Measurements from ENCODE around the gene POU2AF1. TPM values are rescaled to one million over a fixed set of nuclear protein-coding genes. Genes with fewer than 3 reads are reported as not detected.

Gene POU2AF1
- polyA plus RNA-seq, 4 donors, result 0.59 to 1.5 (median 0.92) TPM

- no peak for DNase-seq (ENCODE audit: low read depth in 4 of 4, low spot score in 2 of 4)
Observed at GRCh38 chr11:111362887-111363411, 16.1 kb downstream of the POU2AF1 start.

DNA sequence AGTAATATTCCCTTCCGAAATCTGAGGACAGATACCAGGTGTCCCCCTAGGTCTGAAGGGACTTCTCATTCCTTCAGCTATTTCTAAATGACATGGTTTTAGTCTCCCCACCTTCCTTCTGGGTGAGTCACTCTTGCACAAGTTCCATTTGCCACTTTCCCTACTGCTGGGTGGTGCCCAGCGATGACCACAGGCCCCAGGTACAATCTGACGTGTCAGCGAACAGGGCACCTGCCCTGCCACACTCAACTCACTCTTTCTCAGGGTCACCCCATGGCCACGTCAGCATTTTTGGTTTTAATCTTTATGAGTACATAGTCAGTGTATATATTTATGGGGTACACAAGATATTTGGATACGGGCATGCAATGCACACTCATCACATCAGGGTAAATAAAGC is 17.2 kb downstream of the POU2AF1 start:
- no peak for DNase-seq (ENCODE audit: low read depth in 4 of 4, low spot score in 2 of 4)

- DNase-seq (ENCODE audit: low read depth in 4 of 4, low spot score in 2 of 4), result no peak
Observed at GRCh38 chr11:111361052-111361801, 17.8 kb downstream of the POU2AF1 start.

GRCh38 chr11:111360150-111361043 is 18.7 kb downstream of the POU2AF1 start:
- no peak for DNase-seq (ENCODE audit: low read depth in 4 of 4, low spot score in 2 of 4)

- DNase-seq (ENCODE audit: low read depth in 4 of 4, low spot score in 2 of 4), result no peak
Observed at GRCh38 chr11:111359223-111360149, 19.6 kb downstream of the POU2AF1 start.

GRCh38 chr11:111358038-111359001 is 20.8 kb downstream of the POU2AF1 start:
- no peak for DNase-seq (ENCODE audit: low read depth in 4 of 4, low spot score in 2 of 4)

GRCh38 chr11:111357150-111358037 is 21.7 kb downstream of the POU2AF1 start:
- no peak for DNase-seq (ENCODE audit: low read depth in 4 of 4, low spot score in 2 of 4)

GRCh38 chr11:111356660-111357048 is 22.4 kb downstream of the POU2AF1 start:
- DNase-seq (ENCODE audit: low read depth in 4 of 4, low spot score in 2 of 4), result no peak

DNA sequence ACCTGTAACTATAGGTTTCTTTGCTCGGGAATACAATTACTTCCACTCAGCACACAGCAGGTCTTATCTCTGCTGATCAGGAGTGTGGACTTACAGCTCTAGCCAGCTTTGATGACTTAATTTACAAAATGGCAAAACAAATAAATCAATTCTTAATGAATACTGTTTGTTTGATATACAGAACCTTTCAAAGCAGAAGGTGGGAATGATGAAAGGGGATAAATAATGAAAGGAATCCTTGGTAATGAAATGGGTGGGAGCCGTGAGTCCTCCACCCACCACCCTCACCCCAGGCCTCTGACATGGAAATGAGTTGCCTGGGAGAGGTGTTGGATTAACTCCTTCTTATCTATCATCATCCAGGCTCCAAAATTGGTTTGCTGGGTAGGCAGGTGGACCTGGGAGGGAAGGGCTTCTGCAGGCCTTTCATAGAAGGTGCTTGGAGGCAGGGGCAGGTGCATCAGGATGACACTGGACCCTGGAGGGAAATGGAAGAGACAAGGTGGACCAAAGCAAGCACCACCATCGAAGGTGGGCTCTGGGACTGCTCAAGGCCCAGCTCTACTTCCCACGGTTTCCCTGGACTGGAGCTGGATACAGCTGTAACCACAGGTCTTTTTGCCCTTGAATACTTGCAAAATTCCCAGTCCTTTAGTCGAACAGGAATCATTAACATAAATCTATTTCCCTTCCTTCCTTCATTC is 23.0 kb downstream of the POU2AF1 start:
- DNase-seq (ENCODE audit: low read depth in 4 of 4, low spot score in 2 of 4), result no peak

DNA sequence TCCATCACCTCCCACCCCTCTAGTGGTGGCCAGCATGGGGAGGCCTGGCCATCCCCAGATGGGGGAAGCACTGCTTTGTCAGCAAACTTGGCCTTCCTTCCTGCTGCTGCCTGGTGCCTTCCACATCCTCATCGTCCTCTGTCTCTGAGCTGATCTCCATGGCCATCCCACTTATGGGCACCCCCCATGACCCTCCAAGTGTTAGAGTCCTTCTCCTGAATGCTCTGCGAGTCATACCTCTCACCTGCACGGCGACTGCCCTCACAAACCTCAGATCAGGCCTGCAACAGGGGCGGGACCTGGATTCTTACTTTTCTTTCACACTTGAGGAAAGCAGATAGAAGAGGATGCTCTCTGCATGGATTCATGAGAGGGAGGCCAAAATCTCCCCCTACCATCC is 24.0 kb downstream of the POU2AF1 start:
- no peak for DNase-seq (ENCODE audit: low read depth in 4 of 4, low spot score in 2 of 4)

DNA sequence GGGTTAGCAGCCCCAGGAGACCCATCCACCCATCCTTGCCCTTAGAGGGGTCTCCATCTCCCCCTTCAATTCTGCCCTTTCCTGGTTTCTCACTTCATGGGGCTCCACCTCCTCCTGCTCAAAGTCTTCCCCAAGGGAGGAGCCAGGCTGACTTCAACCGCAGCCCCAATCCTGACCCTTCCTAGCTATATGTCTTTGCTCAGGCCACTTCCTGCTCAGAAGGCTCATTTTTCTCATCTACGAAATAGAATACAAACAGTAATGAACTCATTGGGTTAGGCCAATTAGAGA is 24.5 kb downstream of the POU2AF1 start:
- no peak for DNase-seq (ENCODE audit: low read depth in 4 of 4, low spot score in 2 of 4)

GRCh38 chr11:111353776-111354600 is 25.1 kb downstream of the POU2AF1 start:
- DNase-seq (ENCODE audit: low read depth in 4 of 4, low spot score in 2 of 4), result no peak

DNA sequence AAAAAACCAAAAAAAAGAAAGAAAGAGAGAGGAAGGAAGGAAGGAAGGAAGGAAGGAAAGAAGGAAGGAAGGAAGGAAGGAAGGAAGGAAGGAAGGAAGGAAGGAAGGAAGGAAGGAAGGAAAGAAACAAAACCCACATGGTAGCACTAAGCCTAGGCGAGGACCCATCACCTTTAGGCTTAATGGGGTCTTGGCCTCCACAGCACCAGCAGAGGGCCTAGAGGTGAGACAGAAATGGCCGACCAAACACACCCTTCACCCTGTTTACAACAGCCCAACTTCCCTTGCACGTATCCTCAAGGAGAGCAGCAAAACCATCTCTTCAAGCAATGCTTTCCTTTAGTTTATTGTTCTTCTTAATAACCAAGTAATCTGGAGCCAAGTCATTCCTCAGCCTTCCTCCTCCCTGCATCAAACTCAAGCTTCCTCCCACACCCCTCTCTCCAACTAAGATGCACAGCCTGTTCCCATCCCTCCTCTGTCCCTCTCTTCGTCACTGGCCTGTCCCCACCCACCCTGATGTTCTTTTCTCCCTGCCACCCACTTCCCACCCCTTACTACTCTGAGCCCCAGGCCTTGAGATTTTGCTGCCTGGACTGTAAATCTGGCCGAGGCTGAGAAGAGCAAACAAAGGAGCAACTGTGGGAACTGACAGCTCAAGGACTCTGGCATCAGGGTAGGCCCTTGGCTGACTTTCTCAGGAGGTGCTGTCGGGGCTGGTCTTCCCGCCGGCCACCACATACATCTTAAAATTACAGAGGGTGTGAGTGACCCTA is 26.0 kb downstream of the POU2AF1 start:
- DNase-seq (ENCODE audit: low read depth in 4 of 4, low spot score in 2 of 4), result no peak

DNA sequence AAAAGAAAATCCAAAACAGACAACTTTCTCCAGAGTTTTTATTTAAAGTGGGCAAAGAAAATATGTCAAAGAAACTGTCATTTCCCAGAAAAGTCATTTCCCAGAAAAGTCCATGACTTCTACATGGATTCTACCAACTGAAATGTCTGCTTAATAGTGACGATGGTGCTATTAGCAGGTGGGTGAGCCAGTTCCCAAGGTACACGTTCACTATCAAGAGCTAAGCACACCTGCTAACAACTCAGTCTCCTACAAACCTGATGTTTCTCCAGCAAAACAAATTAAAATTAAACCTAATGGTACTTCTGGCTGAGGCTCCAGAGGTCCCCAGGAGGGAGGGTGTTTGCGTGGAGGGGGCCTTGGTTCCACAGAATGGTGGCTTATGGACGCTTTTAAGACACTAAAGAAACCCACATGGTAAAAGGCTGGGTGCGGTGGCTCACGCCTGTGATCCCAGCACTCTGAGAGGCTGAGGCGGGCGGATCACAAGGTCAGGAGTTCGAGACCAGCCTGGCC is 26.8 kb downstream of the POU2AF1 start:
- no peak for DNase-seq (ENCODE audit: low read depth in 4 of 4, low spot score in 2 of 4)

DNA sequence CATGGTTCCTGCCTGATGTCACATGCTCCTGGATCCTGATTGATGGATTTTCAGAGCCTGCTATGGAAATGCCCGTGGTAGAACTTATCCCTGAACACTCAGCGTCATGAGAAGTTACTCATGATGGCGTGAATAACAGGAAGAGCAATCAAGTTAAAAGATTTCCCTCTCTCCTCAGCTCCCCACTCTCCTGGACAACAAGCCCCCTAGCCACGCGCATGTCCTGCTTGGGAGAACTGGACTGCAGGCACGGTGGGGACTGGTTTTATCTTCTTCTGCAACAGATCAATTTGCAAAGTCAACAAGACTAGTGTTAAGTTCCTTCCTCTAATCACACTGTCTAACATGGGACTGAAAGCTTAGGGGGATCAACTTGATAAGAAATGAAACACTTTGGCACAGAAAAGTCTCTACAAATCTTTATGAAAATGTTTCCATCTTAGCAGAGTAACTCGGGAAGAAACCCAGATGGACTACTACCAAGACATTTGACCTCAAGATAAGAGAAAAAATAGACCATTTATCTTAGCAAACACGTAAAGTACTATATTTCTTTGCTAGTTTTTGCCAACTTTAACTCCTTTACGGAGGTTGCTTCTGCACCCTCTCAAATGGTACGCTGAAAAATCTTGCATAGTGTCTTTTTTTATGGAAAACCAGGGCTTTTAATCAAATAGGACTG is 27.6 kb downstream of the POU2AF1 start:
- no peak for DNase-seq (ENCODE audit: low read depth in 4 of 4, low spot score in 2 of 4)

DNA sequence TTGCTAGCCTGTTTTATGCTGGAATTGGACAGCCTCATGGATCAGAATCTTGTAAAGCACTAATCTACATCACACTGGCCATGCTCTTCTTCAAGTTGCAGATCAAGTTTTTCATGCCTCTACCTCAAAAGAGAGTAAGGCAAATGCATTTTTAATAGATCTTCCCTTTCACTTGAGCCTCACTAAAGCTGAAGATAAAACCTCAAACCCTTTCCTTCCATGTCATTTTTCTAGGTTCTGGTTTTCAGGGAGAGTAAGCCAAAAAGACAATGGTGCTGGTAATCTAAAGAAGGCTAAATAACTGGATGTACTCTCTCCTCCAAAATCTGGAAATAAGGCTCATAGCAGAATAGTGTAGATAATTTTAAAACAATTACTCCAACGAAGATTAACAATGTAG is 28.3 kb downstream of the POU2AF1 start:
- DNase-seq (ENCODE audit: low read depth in 4 of 4, low spot score in 2 of 4), result no peak

Data from left renal cortex interstitium (tissue), 4 donors.